PFSK-1 (cell line): ENCODE measurements around the gene TADA1.

Experiments used
- FOXP2 ChIP-seq: optimal IDR thresholded peaks from 2 replicates; pipeline ENCODE3; 2011; ENCODE audit warnings: borderline replicate concordance, control low read depth, inconsistent platforms; ENCODE audit not compliant: insufficient read depth; ENCODE audit errors: extremely low read length, extremely low read depth
- POLR2AphosphoS5 ChIP-seq: IDR thresholded peaks from 2 replicates; pipeline ENCODE4 v1.6.1; 2012; ENCODE audit warnings: low read depth, mild to moderate bottlenecking, control low read depth, low read length, moderate library complexity
- REST ChIP-seq, 2 experiments: IDR thresholded peaks; 2 replicates each; pipeline versions ENCODE4 v1.6.1 to v1.8.0; 2011 to 2012; ENCODE audit warnings: low read depth in 2 of 2, low read length in 2 of 2, control low read depth in 1 of 2, inconsistent platforms in 1 of 2, mild to moderate bottlenecking in 1 of 2, moderate library complexity in 1 of 2; ENCODE audit not compliant: insufficient read depth in 1 of 2
- SIN3A ChIP-seq: IDR thresholded peaks from 2 replicates; pipeline ENCODE4 v1.6.1; 2012; ENCODE audit warnings: mild to moderate bottlenecking, low read length, moderate library complexity, borderline replicate concordance; ENCODE audit not compliant: insufficient read depth
- TAF1 ChIP-seq: IDR thresholded peaks from 2 replicates; pipeline ENCODE4 v1.6.1; 2012; ENCODE audit warnings: low read length, control low read depth, borderline replicate concordance; ENCODE audit not compliant: insufficient read depth

GRCh38 chr1:166915941-166916340 lies 39.9 kb upstream of the TADA1 start:
- TF ChIP-seq TAF1, result no peak
- TF ChIP-seq REST (IDR thresholded peaks at IDR 0.05; ENCODE audit: insufficient read depth in 1 of 2, low read depth in 2 of 2, low read length in 2 of 2), result no peak
- no peak for TF ChIP-seq POLR2AphosphoS5
- no peak for TF ChIP-seq SIN3A
- no peak for TF ChIP-seq FOXP2
